NK-92 (cell line): Measurements from ENCODE around the gene IFT43.

ENCODE experiments used
- DNase-seq: peaks from one replicate; lab custom pipeline; 2025; ENCODE audit not compliant: unreplicated experiment; lab: John Stamatoyannopoulos, UW

Gene IFT43

DNA sequence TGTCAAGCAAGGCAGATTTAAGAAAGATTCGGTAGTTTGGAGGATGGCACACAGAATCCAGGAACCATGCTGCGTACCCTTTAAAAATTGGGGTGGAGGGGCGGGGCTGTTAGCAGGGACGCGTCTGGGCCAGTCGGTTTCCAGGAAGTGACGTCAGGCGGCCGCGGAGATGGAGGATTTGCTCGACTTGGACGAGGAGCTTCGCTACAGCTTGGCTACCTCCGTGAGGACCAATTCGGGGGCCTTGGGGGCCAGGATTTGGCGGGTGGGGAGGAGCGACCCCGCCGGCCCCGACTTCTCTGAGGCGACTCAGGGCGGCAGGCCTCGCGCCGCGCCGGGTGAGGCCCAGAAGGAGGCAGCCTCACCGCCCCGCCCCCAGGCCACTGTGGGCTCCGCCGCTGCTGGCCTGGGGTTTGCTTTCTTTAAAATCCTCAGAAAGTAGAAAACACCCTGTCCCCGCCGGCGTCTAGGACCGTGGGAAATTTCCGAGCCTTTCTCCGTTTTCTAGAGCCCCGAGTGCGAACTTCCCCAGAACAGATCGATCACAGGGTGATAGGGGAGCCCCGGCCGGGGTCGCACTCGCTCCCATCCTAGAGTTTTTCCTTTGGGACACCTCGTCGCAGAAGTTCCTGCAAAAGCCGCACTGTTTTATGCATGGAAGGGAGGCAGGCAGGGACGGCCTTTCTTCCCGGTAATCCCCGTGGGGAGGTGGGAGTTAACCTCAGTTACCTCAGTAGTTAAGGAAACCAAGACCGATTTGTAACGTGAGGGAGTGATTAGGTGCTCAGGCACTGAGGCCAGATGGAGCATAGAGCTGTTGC lies at the start of gene IFT43:
Gene IFT43, plus strand, starts transcription at position 146 of the 821 bp plus-strand sequence. Its CDS starts 24 bp downstream, at position 170.
- no peak for DNase-seq

- DNase-seq = no peak
Measured at GRCh38 chr14:75939200-75939599, 46.4 kb upstream of the IFT43 start.

DNA sequence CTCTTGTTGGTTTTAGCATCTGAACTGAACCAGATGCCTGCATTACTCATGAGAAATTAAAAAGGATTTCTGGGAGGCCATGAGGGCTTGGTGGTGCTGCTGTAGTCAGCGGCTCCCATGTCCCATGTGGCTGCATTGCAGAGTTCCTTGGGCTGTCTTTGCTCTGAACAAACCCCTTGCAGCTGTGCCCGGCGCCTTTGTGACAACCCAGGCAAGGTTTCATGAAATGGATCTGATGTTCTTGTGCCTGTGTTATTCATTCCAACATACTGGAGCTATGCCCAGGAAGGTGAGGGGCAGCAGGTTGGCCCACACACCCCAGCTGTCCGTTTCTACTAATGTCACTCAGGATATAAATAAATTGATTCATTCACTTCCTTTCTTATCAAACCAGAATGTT lies 44.5 kb upstream of the IFT43 start:
- no peak for DNase-seq

GRCh38 chr14:75944607-75945241 lies 40.8 kb upstream of the IFT43 start:
- DNase-seq = no peak

DNA sequence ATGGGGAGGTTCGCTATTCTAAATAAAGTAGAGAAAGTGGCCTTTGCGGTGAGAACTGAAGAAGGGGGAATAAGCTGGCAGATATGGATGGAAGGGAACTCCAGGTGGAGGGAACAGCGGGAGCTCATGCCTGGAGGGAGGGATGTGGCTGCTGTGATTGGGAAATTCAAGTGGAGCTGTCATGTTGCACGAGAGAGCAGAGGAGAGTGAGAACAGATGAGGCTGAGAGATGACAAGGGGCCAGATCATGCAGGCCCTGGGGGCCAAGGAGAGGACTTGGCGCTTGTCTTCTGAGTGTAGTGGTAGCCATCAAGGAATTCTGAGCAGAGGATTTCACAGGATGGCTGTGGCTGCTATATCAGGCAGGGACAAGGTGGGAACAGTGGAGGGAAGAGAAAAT lies 38.8 kb upstream of the IFT43 start:
- no peak for DNase-seq

GRCh38 chr14:75952489-75952888 lies 33.1 kb upstream of the IFT43 start:
- DNase-seq = no peak

DNA sequence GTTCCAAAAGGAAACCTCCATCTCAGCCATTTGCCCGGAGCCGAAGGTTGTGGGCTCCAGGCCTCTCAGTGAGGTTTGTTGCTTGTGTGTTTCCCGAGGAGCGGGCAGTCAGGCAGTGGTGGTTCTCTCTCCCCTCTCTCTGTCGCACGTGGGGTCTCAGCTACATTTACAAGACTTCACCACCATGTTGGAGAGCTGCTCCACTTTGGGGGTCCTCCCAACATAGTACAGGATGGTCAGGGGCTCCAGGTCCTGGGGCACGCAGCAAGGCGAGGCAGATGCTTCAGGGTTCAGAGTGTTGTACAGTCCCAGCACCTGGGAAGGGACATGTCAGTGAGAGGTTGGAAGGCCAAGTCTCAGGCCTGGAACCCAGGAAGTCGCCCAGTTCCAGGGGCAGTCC lies 26.5 kb upstream of the IFT43 start:
- DNase-seq = no peak

GRCh38 chr14:75960231-75960630 lies 25.3 kb upstream of the IFT43 start:
- DNase-seq = no peak

- DNase-seq = no peak
Measured at GRCh38 chr14:75961662-75962061, 23.9 kb upstream of the IFT43 start.

- no peak for DNase-seq
Measured at GRCh38 chr14:75967866-75968265, 17.7 kb upstream of the IFT43 start.

- no peak for DNase-seq
Measured at GRCh38 chr14:75968456-75968855, 17.1 kb upstream of the IFT43 start.

DNA sequence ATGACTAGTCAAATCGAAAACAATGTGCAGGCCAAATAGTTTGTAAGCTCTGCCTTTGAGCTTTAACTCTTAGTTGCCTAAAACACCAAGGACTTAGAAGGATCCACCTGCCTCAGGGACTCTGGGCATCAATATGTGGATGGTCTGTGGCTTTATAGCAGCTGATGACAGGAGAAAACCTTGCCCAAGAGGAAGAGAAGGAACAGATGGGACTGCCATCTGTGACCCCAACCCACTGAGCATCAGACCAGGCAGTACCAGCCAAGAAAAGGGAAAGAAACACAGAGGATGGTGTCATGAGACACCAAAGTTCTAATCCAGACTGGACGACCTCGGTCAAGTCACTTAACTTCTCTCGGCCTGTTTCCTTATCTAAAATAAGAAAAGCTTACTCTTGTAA lies 16.4 kb upstream of the IFT43 start:
- no peak for DNase-seq

DNA sequence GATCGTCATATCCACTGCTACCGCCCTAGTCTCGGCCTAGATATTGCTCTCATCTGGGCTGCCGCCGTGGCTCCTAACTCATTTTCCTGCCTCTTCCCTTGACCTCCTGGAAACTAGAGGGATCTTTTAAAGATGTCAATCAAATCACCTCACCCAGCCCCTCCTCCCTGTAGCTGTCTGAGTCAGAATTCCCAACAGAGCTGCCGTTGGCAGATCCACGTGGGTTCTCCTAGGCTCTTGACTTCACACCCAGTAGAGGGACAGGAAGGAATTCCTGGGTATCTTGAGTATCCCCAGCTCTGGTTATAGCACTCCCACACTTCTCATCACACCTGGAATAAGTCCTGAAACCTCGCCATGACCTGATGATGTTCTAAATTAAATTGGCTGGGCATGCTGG lies 15.7 kb upstream of the IFT43 start:
- no peak for DNase-seq

GRCh38 chr14:75970989-75971388 lies 14.6 kb upstream of the IFT43 start:
- no peak for DNase-seq

DNA sequence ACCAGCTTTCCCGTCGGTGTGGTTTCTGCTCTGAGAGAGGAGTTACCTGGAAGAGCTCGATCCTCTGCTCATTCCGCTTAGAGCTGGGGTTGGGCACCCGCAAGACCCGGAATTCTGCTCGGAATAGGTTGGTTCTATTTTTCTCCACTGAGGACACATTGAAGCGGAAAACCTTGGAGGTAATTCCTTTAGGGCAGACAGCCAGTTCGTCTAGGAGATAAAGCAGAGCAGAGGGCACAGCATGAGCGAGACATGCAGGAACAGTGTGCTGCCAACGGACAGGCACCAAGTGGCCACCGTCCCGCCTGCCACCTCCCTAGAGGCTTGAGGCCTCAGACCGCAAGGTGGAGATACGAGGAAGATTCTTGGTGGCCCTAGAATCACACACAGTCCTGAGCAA lies 14.1 kb upstream of the IFT43 start:
- DNase-seq = no peak

DNA sequence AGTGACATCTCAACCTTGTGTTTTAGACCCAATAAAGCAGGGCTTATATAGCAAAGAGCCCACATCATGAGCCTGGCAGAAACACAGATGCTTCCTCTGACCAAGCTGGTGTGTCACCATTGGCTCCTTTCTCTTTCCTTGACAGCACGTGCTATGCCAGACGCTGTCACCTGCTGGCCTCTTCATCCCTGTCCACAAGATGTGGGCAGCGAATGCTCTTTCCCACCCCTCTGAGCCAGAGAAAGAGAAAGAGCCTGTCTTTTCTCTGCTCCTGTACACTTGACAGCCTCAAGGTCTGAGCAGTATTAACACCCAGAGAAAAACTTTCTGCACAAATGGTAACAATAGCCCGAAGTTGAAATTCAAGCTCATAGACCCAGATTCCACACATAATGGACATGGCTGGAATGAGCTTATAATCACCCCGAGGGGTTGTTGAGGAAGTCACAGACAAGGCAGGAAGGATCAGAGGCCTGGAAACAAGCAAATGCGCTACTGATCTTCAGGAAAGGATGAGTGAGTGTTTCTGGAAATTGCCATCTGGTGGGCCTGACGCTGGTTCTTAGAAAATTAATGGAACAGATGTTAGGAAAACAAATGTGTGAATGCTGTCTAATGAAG lies 12.7 kb upstream of the IFT43 start:
- no peak for DNase-seq

DNA sequence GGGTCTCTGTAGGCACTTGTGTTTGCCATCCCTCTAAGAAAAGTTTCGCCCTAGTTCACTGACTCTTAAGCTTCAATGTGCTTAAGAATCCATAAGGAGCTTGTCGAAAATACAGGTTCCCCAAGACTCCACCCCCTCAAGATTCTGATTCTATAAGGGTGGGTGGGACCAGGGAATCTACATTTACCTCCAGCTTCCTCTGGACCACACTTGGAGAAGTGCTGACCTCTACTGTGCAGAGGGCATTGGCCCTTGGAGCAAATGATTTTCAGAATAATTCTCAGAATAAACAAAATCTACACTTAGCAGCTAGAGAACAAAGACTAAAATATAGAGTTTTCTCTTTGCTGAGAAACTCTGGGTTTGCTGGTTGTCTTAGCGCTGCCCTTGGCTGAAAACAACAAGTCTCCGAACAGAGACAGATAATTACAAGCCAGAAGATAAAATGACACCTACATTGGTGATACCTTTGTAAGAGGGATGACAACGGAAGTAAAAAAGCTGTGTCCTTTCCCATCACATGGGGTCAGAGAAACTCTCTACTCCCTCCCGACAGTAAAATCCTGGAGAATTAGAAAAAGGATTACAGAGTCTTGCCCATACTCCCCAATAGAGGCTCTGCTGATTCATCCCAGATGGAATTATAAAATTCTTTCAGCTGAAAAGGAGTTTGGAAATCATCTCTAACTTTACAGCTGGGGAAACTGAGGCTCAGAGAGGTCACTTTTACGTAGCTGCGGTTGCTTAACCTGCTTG lies 8.6 kb upstream of the IFT43 start:
- DNase-seq = no peak

- DNase-seq = no peak
Measured at GRCh38 chr14:75977582-75977943, 8.0 kb upstream of the IFT43 start.

DNA sequence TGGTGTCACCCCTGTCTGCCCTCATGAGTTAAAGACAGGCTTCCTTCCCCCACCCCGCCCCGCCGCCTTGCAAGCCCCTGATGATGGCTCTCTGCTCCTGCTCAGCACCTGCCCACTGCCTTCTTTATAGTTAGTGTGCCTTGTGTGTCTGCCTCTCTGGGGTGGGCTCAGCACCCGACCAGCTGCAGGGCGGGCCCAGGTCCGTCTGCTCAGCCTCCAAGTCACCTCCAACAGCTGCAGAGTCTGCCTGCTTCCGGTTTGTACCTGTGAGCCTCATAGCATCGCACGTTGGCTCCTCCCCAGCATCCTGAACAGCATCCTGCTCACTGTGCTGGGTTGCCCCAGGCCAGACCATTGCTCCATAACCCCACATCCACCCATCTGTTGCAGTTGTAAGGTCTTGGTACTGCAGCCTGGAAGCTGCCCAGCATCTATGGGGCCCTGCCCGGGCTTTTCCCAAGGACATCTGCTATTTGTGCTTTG lies 7.3 kb upstream of the IFT43 start:
- no peak for DNase-seq

DNA sequence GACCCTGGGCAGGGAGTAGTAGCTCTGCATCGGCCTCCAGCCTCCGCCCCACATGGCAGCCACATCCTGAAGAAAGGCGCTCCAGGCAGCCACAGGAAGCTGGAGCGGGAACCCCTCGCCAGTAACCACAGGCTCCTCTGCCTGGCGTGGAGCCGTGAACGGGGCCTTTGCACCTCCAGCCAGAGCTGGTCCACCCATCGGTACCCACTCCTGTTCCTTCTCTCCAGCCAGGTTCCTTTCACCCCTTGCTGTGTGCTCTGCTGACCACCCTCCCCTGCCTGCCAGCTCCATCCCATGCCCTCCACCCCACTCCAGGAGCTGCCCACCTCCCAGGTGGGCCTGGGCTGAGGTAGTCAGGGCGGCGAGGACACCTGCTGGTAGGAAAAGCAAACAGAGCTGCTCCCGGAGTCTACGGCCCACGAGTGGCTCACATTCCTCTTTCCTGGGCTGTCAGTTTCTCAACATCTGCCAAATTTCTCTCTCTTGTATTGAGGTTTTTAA lies 6.4 kb upstream of the IFT43 start:
- DNase-seq = no peak
